Loucy (cell line): Measurements from ENCODE around the gene TMA16.

ENCODE experiments used
- H2AFZ ChIP-seq: fragments of 200-600 bp; sonication (generic); 2 replicates; pipeline ENCODE4 v1.6.0; 2016; ENCODE audit warnings: antibody characterized with exemption, mild to moderate bottlenecking, low read length, moderate library complexity
- H3F3A ChIP-seq: fragments of 200-600 bp; 2 replicates; pipeline ENCODE4 v1.6.0; 2016; ENCODE audit warnings: antibody characterized with exemption, low read depth, mild to moderate bottlenecking
- H3K27me3 ChIP-seq: fragments of 200-600 bp; sonication (generic); 2 replicates; pipeline ENCODE4 v1.6.1; 2014; ENCODE audit warnings: low read length, mild to moderate bottlenecking; ENCODE audit not compliant: insufficient read depth, poor library complexity, severe bottlenecking
- H3K36me3 ChIP-seq: fragments of 200-600 bp; sonication (generic); 2 replicates; pipeline ENCODE4 v1.6.1; 2016; ENCODE audit warnings: low read length; ENCODE audit not compliant: insufficient read depth
- H3K4me1 ChIP-seq: fragments of 200-600 bp; sonication (generic); 2 replicates; pipeline ENCODE4 v1.5.1; 2014; ENCODE audit warnings: low read length, mild to moderate bottlenecking; ENCODE audit not compliant: insufficient read depth, poor library complexity, severe bottlenecking
- H3K4me2 ChIP-seq: fragments of 200-600 bp; sonication (generic); 2 replicates; pipeline ENCODE4 v1.6.0; 2014; ENCODE audit warnings: antibody characterized with exemption, low read length, low read depth, mild to moderate bottlenecking; ENCODE audit not compliant: poor library complexity, severe bottlenecking
- H3K4me3 ChIP-seq: fragments of 200-600 bp; sonication (generic); 2 replicates; pipeline ENCODE4 v1.5.1; 2014; ENCODE audit warnings: low read length, mild to moderate bottlenecking, mixed read lengths; ENCODE audit not compliant: poor library complexity, severe bottlenecking
- H3K79me2 ChIP-seq: fragments of 200-600 bp; sonication (generic); 2 replicates; pipeline ENCODE4 v1.6.1; 2014; ENCODE audit warnings: low read length; ENCODE audit not compliant: insufficient read depth
- H3K9ac ChIP-seq: fragments of 200-600 bp; sonication (generic); 2 replicates; pipeline ENCODE4 v1.6.0; 2014; ENCODE audit warnings: mild to moderate bottlenecking, low read depth, low read length, moderate library complexity; ENCODE audit not compliant: poor library complexity, severe bottlenecking
- H3K9me2 ChIP-seq: fragments of 200-600 bp; sonication (generic); replicated peaks from 2 replicates; pipeline ENCODE4 v1.6.1; 2016; ENCODE audit warnings: low read depth, low read length, mixed read lengths
- H3K9me3 ChIP-seq: fragments of 200-600 bp; sonication (generic); 2 replicates; pipeline ENCODE4 v1.6.1; 2014; ENCODE audit warnings: mild to moderate bottlenecking, antibody characterized with exemption, low read length, low read depth; ENCODE audit not compliant: insufficient read depth
- H4K20me1 ChIP-seq: fragments of 200-600 bp; sonication (generic); 2 replicates; pipeline ENCODE4 v1.6.0; 2014; ENCODE audit warnings: antibody characterized with exemption, low read length, mild to moderate bottlenecking; ENCODE audit not compliant: insufficient read depth, poor library complexity, severe bottlenecking
- CTCF ChIP-seq: fragments of 200-600 bp; sonication (generic); conservative IDR thresholded peaks from 2 replicates; pipeline ENCODE4 v1.5.1; 2014; ENCODE audit warnings: mild to moderate bottlenecking, antibody characterized with exemption, low read length
- EZH2phosphoT487 ChIP-seq: fragments of 200-600 bp; IDR thresholded peaks from 2 replicates; pipeline ENCODE4 v1.6.1; 2018; ENCODE audit warnings: antibody characterized with exemption, mild to moderate bottlenecking, moderate library complexity, borderline replicate concordance

The TMA16 gene

GRCh38 chr4:163540977-163541376 lies 46.5 kb downstream of the TMA16 start:
- no peak overlapping the region for H3K4me2 ChIP-seq
- no peaks in the 10 kb centered on the region for H3K27me3 ChIP-seq
- peaks cover 15% of the 10 kb centered on the region for H3K4me1 ChIP-seq
- H4K20me1 ChIP-seq = no peaks in the 10 kb centered on the region
- no peak for TF ChIP-seq CTCF
- TF ChIP-seq EZH2phosphoT487 = no peak
- H3K9me3 ChIP-seq = no peaks in the 10 kb centered on the region
- H3K9ac ChIP-seq = no peak overlapping the region
- no peak overlapping the region for H3K4me3 ChIP-seq
- no peak overlapping the region for H2AFZ ChIP-seq
- no peaks in the 10 kb centered on the region for H3K79me2 ChIP-seq
- no peaks in the 10 kb centered on the region for H3K36me3 ChIP-seq
- H3F3A ChIP-seq = no peaks in the 10 kb centered on the region
- no peaks in the 10 kb centered on the region for H3K9me2 ChIP-seq

- Histone ChIP-seq H2AFZ (no peak overlapping the region), H3K9me2 (no peaks in the 10 kb centered on the region), H3K4me1 (peaks cover 15% of the 10 kb centered on the region), H4K20me1 (no peaks in the 10 kb centered on the region), H3F3A (no peaks in the 10 kb centered on the region), H3K36me3 (no peaks in the 10 kb centered on the region), H3K9me3 (no peaks in the 10 kb centered on the region), H3K9ac (no peak overlapping the region), H3K79me2 (no peaks in the 10 kb centered on the region), H3K4me3 (no peak overlapping the region), H3K27me3 (no peaks in the 10 kb centered on the region), H3K4me2 (no peak overlapping the region)
- TF ChIP-seq EZH2phosphoT487 (no peak), CTCF (no peak)
These were observed 47.8 kb downstream of the TMA16 start for GRCh38 chr4:163542275-163542674.

GRCh38 chr4:163544407-163545038 lies 50.0 kb downstream of the TMA16 start:
- Histone ChIP-seq H3K9me3 (no peaks in the 10 kb centered on the region), H3K4me2 (peak overlapping the region; percentile 70), H3K36me3 (no peaks in the 10 kb centered on the region), H3K4me1 (peaks cover 15% of the 10 kb centered on the region), H3K9me2 (no peaks in the 10 kb centered on the region), H2AFZ (peak overlapping the region; percentile 77), H3K9ac (peak overlapping the region; percentile 56), H3K27me3 (no peaks in the 10 kb centered on the region), H4K20me1 (no peaks in the 10 kb centered on the region), H3F3A (no peaks in the 10 kb centered on the region), H3K4me3 (peak overlapping the region; percentile 68), H3K79me2 (no peaks in the 10 kb centered on the region)
- TF ChIP-seq CTCF = peak; percentile 94
- no peak for TF ChIP-seq EZH2phosphoT487
